Smooth muscle cell (in vitro differentiated cells): ENCODE measurements around the gene PRKAR1B. TPM values are rescaled to one million over a fixed set of nuclear protein-coding genes. Genes with fewer than 3 reads are reported as not detected.

Source experiments
- DNase-seq: peaks from one replicate; lab custom pipeline; 2025; ENCODE audit not compliant: unreplicated experiment; lab: John Stamatoyannopoulos, UW
- H2AFZ ChIP-seq: fragments of 200-600 bp; sonication (generic); 2 replicates; pipeline ENCODE4 v1.6.0; 2016; ENCODE audit warnings: antibody characterized with exemption, low read depth, mild to moderate bottlenecking
- H3F3A ChIP-seq: fragments of 200-600 bp; sonication (generic); 2 replicates; pipeline ENCODE4 v1.6.0; 2017; ENCODE audit warnings: antibody characterized with exemption, low read depth
- H3K27ac ChIP-seq: fragments of 200-600 bp; sonication (generic); 2 replicates; pipeline ENCODE4 v1.5.1; 2016; ENCODE audit warnings: low read depth, mild to moderate bottlenecking
- H3K27me3 ChIP-seq: fragments of 200-600 bp; sonication (generic); 2 replicates; pipeline ENCODE4 v1.6.1; 2016; ENCODE audit warnings: low read depth, mild to moderate bottlenecking
- H3K36me3 ChIP-seq: fragments of 200-600 bp; sonication (generic); 2 replicates; pipeline ENCODE4 v1.5.1; 2016; ENCODE audit warnings: low read depth
- H3K4me1 ChIP-seq: fragments of 200-600 bp; sonication (generic); 2 replicates; pipeline ENCODE4 v1.5.1; 2016; ENCODE audit warnings: low read depth
- H3K4me2 ChIP-seq: fragments of 200-600 bp; sonication (generic); 2 replicates; pipeline ENCODE4 v1.6.0; 2016; ENCODE audit warnings: mild to moderate bottlenecking
- H3K4me3 ChIP-seq: fragments of 200-600 bp; sonication (generic); 2 replicates; pipeline ENCODE4 v1.5.1; 2016; ENCODE audit warnings: mild to moderate bottlenecking
- H3K79me2 ChIP-seq: fragments of 200-600 bp; sonication (generic); 2 replicates; pipeline ENCODE4 v1.6.0; 2016; ENCODE audit warnings: low read depth, mild to moderate bottlenecking
- H3K9ac ChIP-seq: fragments of 200-600 bp; sonication (generic); 2 replicates; pipeline ENCODE4 v1.6.0; 2016; ENCODE audit warnings: low read depth
- H3K9me3 ChIP-seq: fragments of 200-600 bp; sonication (generic); replicated peaks from 2 replicates; pipeline ENCODE4 v1.5.1; 2016; ENCODE audit warnings: low read depth
- H4K20me1 ChIP-seq: fragments of 200-600 bp; sonication (generic); 2 replicates; pipeline ENCODE4 v1.6.0; 2016; ENCODE audit warnings: low read depth
- WGBS: methylation state at CpG from one replicate; pipeline ENCODE4 v1.1.7; 2016; ENCODE audit warnings: low lambda C conversion rate; 5-methylcytosine and 5-hydroxymethylcytosine counted together
- polyA plus RNA-seq: library from polyadenylated mRNA; unstranded; fragments of >200 nt; fragmentation: Nextera tagmentation; extraction: Ambion mirVana; gene quantifications from 2 replicates; pipeline ENCODE4 v1.2.1, GENCODE V29; 2016
- total RNA-seq: library from RNA; depleted of rRNA; stranded (reverse); fragments of >200 nt; gene quantifications from 2 replicates; pipeline ENCODE4 v1.2.3, GENCODE V29; 2014
- TF ChIP-seq, protein P1 (sequence below): fragments of 200-600 bp; sonication (generic); IDR thresholded peaks from 2 replicates; pipeline ENCODE4 v1.5.1; 2017; ENCODE audit warnings: borderline replicate concordance, mild to moderate bottlenecking, antibody characterized with exemption; ENCODE audit not compliant: insufficient read depth, poor library complexity, severe bottlenecking

Gene PRKAR1B
- total and polyA plus RNA-seq, 2 experiments from 2014 or later, result 5.3 to 10.1 TPM

GRCh38 chr7:600149-601035 is 126.7 kb downstream of the PRKAR1B start:
- WGBS, result 96% methylated on average over 33 of the region's 33 CpGs
- TF ChIP-seq, protein P1, sequence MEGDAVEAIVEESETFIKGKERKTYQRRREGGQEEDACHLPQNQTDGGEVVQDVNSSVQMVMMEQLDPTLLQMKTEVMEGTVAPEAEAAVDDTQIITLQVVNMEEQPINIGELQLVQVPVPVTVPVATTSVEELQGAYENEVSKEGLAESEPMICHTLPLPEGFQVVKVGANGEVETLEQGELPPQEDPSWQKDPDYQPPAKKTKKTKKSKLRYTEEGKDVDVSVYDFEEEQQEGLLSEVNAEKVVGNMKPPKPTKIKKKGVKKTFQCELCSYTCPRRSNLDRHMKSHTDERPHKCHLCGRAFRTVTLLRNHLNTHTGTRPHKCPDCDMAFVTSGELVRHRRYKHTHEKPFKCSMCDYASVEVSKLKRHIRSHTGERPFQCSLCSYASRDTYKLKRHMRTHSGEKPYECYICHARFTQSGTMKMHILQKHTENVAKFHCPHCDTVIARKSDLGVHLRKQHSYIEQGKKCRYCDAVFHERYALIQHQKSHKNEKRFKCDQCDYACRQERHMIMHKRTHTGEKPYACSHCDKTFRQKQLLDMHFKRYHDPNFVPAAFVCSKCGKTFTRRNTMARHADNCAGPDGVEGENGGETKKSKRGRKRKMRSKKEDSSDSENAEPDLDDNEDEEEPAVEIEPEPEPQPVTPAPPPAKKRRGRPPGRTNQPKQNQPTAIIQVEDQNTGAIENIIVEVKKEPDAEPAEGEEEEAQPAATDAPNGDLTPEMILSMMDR, result no peak
- no peaks in the 10 kb centered on the region for H3K36me3 ChIP-seq
- H3K9ac ChIP-seq, result no peak overlapping the region
- H4K20me1 ChIP-seq, result no peaks in the 10 kb centered on the region
- H3K4me2 ChIP-seq, result no peak overlapping the region
- DNase-seq, result no peak
- no peaks in the 10 kb centered on the region for H3K4me1 ChIP-seq
- no peaks in the 10 kb centered on the region for H3K27me3 ChIP-seq
- H3K9me3 ChIP-seq, result no peaks in the 10 kb centered on the region
- peak overlapping the region; percentile 97 for H3K27ac ChIP-seq
- H2AFZ ChIP-seq, result no peak overlapping the region
- H3K79me2 ChIP-seq, result no peaks in the 10 kb centered on the region
- peaks cover 8% of the 10 kb centered on the region for H3F3A ChIP-seq
- H3K4me3 ChIP-seq, result no peak overlapping the region

- Histone ChIP-seq H3K4me1 (no peaks in the 10 kb centered on the region), H3K9me3 (no peaks in the 10 kb centered on the region), H3K36me3 (no peaks in the 10 kb centered on the region), H3F3A (peaks cover 8% of the 10 kb centered on the region), H3K4me3 (no peak overlapping the region), H4K20me1 (no peaks in the 10 kb centered on the region), H3K27ac (no peak overlapping the region), H3K9ac (no peak overlapping the region), H2AFZ (no peak overlapping the region), H3K79me2 (no peaks in the 10 kb centered on the region), H3K4me2 (no peak overlapping the region), H3K27me3 (no peaks in the 10 kb centered on the region)
- no peak for DNase-seq
- TF ChIP-seq, protein P1, result no peak
- 94% methylated on average over 19 of the region's 19 CpGs for WGBS
Observed at GRCh38 chr7:598899-599298, 128.2 kb downstream of the PRKAR1B start.

DNA sequence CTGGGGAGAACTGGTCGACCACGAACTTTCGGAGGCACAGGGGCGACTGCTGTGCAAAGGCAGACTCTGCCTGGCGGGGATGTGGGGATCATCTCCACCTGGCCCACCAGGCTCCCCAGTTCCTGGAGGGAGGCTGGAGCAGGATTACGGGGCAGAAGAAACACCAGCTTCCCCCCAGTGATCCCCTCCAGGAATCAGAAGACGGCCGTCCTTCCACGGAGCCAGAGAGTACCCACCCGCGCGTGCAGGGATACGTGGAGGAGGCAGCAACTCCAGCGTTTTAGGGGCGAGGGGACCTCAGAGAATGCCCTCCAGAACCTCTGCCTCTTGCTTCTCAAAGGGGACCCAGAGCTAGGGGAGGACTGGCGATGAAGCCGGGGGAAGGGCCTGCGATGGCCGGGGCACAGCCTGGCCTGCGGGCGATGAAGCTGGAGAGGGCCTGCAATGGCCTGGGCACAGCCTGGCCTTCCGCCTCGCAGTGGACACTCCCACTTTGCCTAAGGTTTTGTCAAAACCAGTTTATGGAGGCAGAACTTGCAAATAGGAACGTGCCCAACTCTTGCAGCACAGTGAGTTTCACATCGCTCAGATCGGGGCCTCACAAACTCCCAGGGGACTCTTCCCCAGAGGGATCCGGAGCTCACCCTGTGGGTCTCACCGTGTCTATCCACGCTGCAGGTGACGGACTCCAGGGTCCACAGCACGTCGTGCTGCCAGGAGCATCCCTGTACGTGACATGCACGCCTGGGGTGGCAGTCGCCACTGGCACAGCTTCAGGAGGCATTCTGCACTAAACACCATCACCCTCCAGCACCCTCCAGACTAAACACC is 129.5 kb downstream of the PRKAR1B start:
- Histone ChIP-seq H3K4me1 (no peaks in the 10 kb centered on the region), H2AFZ (no peak overlapping the region), H3K27ac (no peak overlapping the region), H3F3A (no peaks in the 10 kb centered on the region), H3K36me3 (no peaks in the 10 kb centered on the region), H3K79me2 (no peaks in the 10 kb centered on the region), H3K4me3 (no peak overlapping the region), H4K20me1 (no peaks in the 10 kb centered on the region), H3K9me3 (no peaks in the 10 kb centered on the region), H3K27me3 (no peaks in the 10 kb centered on the region), H3K4me2 (no peak overlapping the region), H3K9ac (no peak overlapping the region)
- no peak for DNase-seq
- TF ChIP-seq, protein P1, result no peak
- WGBS, result 96% methylated on average over 31 of the region's 35 CpGs
